Measurements from ENCODE around the gene BCAS4.

BCAS4 gene

GRCh38 chr20:50790651-50791277 lies 4.1 kb upstream of the BCAS4 start:
- H3K27ac ChIP-seq: peak overlapping the region; percentile 82

DNA sequence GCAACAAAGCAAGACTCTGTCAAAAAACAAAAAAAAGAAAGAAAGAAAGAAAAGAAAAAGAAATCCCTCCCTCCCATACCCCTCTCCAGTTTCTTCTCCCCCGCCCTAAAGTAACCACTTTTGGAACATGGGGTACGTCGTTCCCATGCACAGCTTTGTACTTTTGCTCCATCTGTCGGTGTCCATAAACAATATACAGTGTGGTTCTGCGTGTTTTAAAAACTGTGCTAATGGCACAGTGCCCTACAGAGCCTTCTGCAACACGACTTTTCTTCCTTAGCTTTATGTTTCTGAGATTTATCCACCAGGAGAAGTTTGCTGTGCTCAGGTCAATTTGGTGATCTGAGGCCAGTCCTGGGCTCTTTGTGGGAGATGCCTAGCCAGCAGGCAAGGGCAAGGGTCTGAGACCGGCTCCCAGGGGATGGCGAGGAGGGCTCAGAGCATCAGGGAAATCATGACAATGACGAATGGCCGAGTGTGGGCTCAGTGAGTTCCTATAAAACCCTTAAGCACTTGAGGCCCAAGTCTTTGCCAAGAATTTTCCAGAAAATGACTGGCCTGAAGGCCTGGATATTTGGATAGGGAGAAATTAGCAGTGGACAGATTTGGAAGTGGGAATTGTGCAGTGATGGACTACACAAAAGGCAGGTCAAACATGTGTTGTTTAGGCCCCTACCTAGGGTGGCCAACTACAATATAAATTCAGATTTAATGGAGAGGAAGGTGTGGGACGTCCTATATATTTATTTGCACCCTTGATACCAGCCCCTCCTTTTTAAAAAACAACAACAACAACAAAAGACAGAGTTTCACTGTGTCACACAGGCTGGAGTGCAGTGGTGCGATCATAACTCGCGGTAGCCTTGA lies 1.9 kb upstream of the BCAS4 start:
- TF ChIP-seq, protein P1, sequence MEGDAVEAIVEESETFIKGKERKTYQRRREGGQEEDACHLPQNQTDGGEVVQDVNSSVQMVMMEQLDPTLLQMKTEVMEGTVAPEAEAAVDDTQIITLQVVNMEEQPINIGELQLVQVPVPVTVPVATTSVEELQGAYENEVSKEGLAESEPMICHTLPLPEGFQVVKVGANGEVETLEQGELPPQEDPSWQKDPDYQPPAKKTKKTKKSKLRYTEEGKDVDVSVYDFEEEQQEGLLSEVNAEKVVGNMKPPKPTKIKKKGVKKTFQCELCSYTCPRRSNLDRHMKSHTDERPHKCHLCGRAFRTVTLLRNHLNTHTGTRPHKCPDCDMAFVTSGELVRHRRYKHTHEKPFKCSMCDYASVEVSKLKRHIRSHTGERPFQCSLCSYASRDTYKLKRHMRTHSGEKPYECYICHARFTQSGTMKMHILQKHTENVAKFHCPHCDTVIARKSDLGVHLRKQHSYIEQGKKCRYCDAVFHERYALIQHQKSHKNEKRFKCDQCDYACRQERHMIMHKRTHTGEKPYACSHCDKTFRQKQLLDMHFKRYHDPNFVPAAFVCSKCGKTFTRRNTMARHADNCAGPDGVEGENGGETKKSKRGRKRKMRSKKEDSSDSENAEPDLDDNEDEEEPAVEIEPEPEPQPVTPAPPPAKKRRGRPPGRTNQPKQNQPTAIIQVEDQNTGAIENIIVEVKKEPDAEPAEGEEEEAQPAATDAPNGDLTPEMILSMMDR (conservative IDR thresholded peaks at IDR 0.05): no peak
- H3K27ac ChIP-seq: peak overlapping the region; percentile 82

More at GRCh38 chr20:50790651-50791277, 4.1 kb upstream of the BCAS4 start:
- TF ChIP-seq, protein P1 (conservative IDR thresholded peaks at IDR 0.05): peak; percentile 96

DNA sequence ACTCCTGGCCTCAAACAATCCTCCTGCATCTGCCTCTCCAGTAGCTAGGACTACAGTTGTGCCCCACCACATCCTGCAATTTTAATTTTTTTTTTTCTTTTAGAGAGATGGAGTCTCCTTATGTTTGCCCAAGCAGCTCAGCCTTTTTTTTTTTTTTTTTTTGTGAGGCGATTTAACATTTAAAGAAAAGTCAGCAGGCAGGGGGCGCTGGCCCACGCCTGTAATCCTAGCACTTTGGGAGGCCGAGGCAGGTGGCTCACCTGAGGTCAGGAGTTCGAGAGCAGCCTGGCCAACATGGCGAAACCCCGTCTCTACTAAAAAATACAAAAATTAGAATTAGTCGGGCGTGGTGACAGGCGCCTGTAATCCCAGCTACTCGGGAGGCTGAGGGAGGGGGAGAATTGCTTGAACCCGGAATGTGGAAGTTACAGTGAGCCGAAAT lies 1.3 kb upstream of the BCAS4 start:
- TF ChIP-seq, protein P1 (conservative IDR thresholded peaks at IDR 0.05): peak; percentile 63
- peak overlapping the region; percentile 82 for H3K27ac ChIP-seq

GRCh38 chr20:50794181-50794845 lies 548 bp upstream of the BCAS4 start:
- TF ChIP-seq, protein P1 (conservative IDR thresholded peaks at IDR 0.05): no peak
- H3K27ac ChIP-seq: peak overlapping the region; percentile 82

DNA sequence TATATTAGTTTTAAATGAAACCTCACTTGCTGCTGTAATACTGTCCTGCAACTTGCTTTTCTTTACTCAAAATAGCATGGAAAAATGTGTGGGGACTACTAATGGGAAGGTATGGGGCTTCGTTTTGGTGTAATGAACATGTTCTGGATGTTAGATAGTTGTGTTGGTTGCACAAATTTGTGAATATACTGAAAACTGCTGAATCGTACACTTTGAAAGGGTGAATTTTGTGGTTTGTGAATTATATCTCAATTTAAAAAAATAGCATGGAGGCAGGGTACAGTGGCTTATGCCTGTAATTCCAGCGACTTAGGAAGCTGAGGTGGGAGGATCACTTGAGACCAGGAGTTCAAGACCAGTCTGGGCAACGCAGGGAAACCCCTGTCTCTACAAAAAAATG lies 2.3 kb downstream of the BCAS4 start:
- TF ChIP-seq, protein P1 (conservative IDR thresholded peaks at IDR 0.05): no peak
- no peak overlapping the region for H3K27ac ChIP-seq

GRCh38 chr20:50798650-50799049 lies 3.8 kb downstream of the BCAS4 start:
- TF ChIP-seq, protein P1 (conservative IDR thresholded peaks at IDR 0.05): no peak
- no peak overlapping the region for H3K27ac ChIP-seq
